Transverse colon (tissue), 4 donors: Measurements from ENCODE around the gene ATP6V1E1. TPM values are rescaled to one million over a fixed set of nuclear protein-coding genes. Genes with fewer than 3 reads are reported as not detected.

Source experiments
- DNase-seq: peaks from one replicate; pipeline ENCODE4 v3.0.0-alpha.2; 2019
- H3K27ac ChIP-seq, 4 donors: fragments of 200-600 bp; sonication (generic); 2 replicates each; pipeline ENCODE4 v1.5.1; 2016 to 2018; ENCODE audit warnings: inconsistent platforms in 4 of 4
- H3K27me3 ChIP-seq: fragments of 200-600 bp; sonication (generic); 2 replicates; pipeline ENCODE4 v1.5.1; 2017; ENCODE audit warnings: inconsistent platforms
- H3K36me3 ChIP-seq, 4 donors: fragments of 200-600 bp; sonication (generic); 2 replicates each; pipeline ENCODE4 v1.5.1; 2017 to 2019; ENCODE audit warnings: inconsistent platforms in 4 of 4
- H3K4me1 ChIP-seq, 4 donors: fragments of 200-600 bp; sonication (generic); 2 replicates each; pipeline ENCODE4 v1.5.1; 2017 to 2020; ENCODE audit warnings: inconsistent platforms in 4 of 4
- H3K4me3 ChIP-seq, 4 donors: fragments of 200-600 bp; sonication (generic); 1 replicate in 1 of 4; 2 replicates in 3 of 4; pipeline versions ENCODE4 v1.5.1 to v1.6.1; 2017 to 2019; ENCODE audit warnings: inconsistent platforms in 4 of 4
- H3K9me3 ChIP-seq, 2 donors: fragments of 200-600 bp; sonication (generic); 2 replicates each; pipeline ENCODE4 v1.5.1; 2017 to 2019; ENCODE audit warnings: inconsistent platforms in 2 of 2
- CTCF ChIP-seq, 5 experiments: fragments of 200-600 bp in 3 of 5; fragments of 450-650 bp in 2 of 5; sonication (generic) in 3 of 5; IDR thresholded peaks; 1 replicate in 2 of 5; 2 replicates in 3 of 5; pipeline ENCODE4 v1.5.1; 2016 to 2017; ENCODE audit warnings: antibody characterized with exemption in 5 of 5, inconsistent platforms in 3 of 5, mild to moderate bottlenecking in 2 of 5, moderate library complexity in 1 of 5
- EP300 ChIP-seq: sonication (generic); formaldehyde crosslinking; IDR thresholded peaks from one replicate; pipeline ENCODE4 v1.6.1; 2017; ENCODE audit warnings: antibody characterized with exemption, low read depth
- POLR2A ChIP-seq: fragments of 450-650 bp; IDR thresholded peaks from one replicate; pipeline ENCODE4 v1.6.1; 2016; ENCODE audit warnings: antibody characterized with exemption, mild to moderate bottlenecking, moderate library complexity
- POLR2AphosphoS5 ChIP-seq, 3 donors: sonication (generic); formaldehyde crosslinking; IDR thresholded peaks; one replicate each; pipeline ENCODE4 v1.6.1; 2016; ENCODE audit warnings: antibody characterized with exemption in 3 of 3
- WGBS, 2 donors: methylation state at CpG; one replicate each; pipeline ENCODE4 v1.1.5; 2018; ENCODE audit warnings: low coverage in 1 of 2; 5-methylcytosine and 5-hydroxymethylcytosine counted together
- in situ Hi-C, 4 donors: fragments of 200-750 bp; cut with MboI; loops; one replicate each; pipeline versions ENCODE4 v1.15.0 to v1.15.1; 2017; ENCODE audit warnings: low sequenced_read_pairs in 3 of 4, low pct_ligation_motif_present in 1 of 4, low pct_unique_long_range_greater_than_20kb in 1 of 4
- intact Hi-C: fragments of 100-400 bp; cut with DNase I; formaldehyde crosslinking; loops from one replicate; pipeline ENCODE4 v1.15.1; 2023; ENCODE audit warnings: low total_unique reads
- total RNA-seq, 4 donors: library from RNA; depleted of rRNA; stranded (reverse); fragments of >200 nt; gene quantifications; one replicate each; pipeline ENCODE4 v1.1.0, GENCODE V29; 2016

Gene ATP6V1E1
- total RNA-seq, 4 donors from 2014 or later: 103 to 142 (median 107) TPM

GRCh38 chr22:17641269-17641668 is 12.7 kb upstream of the ATP6V1E1 start:
- no peak overlapping the region for H3K4me3 ChIP-seq
- in situ Hi-C loops (no loop called here), intact Hi-C loops (no loop called here)
- 77 to 81% methylated on average over 3 of the region's 3 CpGs for WGBS, 2 donors
- H3K27me3 ChIP-seq: no peaks in the 10 kb centered on the region
- no peak for TF ChIP-seq EP300
- TF ChIP-seq POLR2A: no peak
- TF ChIP-seq POLR2AphosphoS5 (IDR thresholded peaks at IDR 0.05): no peak
- no peak for TF ChIP-seq CTCF (IDR thresholded peaks at IDR 0.05)
- no peaks in the 10 kb centered on the region for H3K9me3 ChIP-seq
- H3K27ac ChIP-seq: no peak overlapping the region
- DNase-seq: no peak
- peaks cover 0 to 29% (median 17%) of the 10 kb centered on the region in 4 donors for H3K4me1 ChIP-seq
- H3K36me3 ChIP-seq: no peaks in the 10 kb centered on the region

GRCh38 chr22:17639247-17639741 is 10.7 kb upstream of the ATP6V1E1 start:
- peak; percentile 63 for DNase-seq
- Histone ChIP-seq H3K27me3 (no peaks in the 10 kb centered on the region), H3K4me1 (peaks cover 0 to 25% (median 17%) of the 10 kb centered on the region in 4 donors), H3K27ac (peak overlapping the region; percentile 97 to 99 (median 98)), H3K9me3 (no peaks in the 10 kb centered on the region), H3K4me3 (peak overlapping the region; percentile 30 to 88 (median 68)), H3K36me3 (no peaks in the 10 kb centered on the region)
- 5 to 7% methylated on average over 4 to 8 of the region's 8 CpGs for WGBS, 2 donors
- peak; percentile 56 to 84 (median 81) for TF ChIP-seq POLR2AphosphoS5 (IDR thresholded peaks at IDR 0.05)
- no peak for TF ChIP-seq CTCF (IDR thresholded peaks at IDR 0.05)
- TF ChIP-seq POLR2A: peak; percentile 56
- no peak for TF ChIP-seq EP300
- intact Hi-C loops (loop anchor here (10.0 kb wide), 1 partner anchor 84 kb away; no protein-coding TSS in a partner anchor), in situ Hi-C loops (no loop called here)

- H3K27ac ChIP-seq: peak within 1 kb of the TSS; percentile 97 to 99 (median 98)
- 0% methylated on average over 4 to 52 of the region's 70 CpGs for WGBS, 2 donors
- intact Hi-C loops: loop anchor here (10.0 kb wide), 1 partner anchor 84 kb away; no protein-coding TSS in a partner anchor
Measured at GRCh38 chr22:17638432-17639246, 10.1 kb upstream of the ATP6V1E1 start, which contains the start of gene BCL2L13. TSS of gene BCL2L13 (plus strand) at chr22:17638757. CDS start at chr22:17655712, 16,955 bp downstream.

More at GRCh38 chr22:17638432-17639246, 10.1 kb upstream of the ATP6V1E1 start, which contains the start of gene BCL2L13:
- peaks cover 0 to 25% (median 17%) of the 10 kb centered on the region in 4 donors for H3K4me1 ChIP-seq
- H3K36me3 ChIP-seq: no peaks in the 10 kb centered on the region
- no peaks in the 10 kb centered on the region for H3K27me3 ChIP-seq
- no peaks in the 10 kb centered on the region for H3K9me3 ChIP-seq
- DNase-seq: peak; percentile 95
- TF ChIP-seq CTCF (IDR thresholded peaks at IDR 0.05) (peak in 1 of 5 experiments; percentile 9), EP300 (no peak), POLR2AphosphoS5 (IDR thresholded peaks at IDR 0.05) (peak; percentile 98 to 99 (median 98)), POLR2A (peak; percentile 99)
- peak within 1 kb of the TSS; percentile 30 to 88 (median 68) for H3K4me3 ChIP-seq
- in situ Hi-C loops: no loop called here
